ENCODE data around the gene NELL1.

DNA sequence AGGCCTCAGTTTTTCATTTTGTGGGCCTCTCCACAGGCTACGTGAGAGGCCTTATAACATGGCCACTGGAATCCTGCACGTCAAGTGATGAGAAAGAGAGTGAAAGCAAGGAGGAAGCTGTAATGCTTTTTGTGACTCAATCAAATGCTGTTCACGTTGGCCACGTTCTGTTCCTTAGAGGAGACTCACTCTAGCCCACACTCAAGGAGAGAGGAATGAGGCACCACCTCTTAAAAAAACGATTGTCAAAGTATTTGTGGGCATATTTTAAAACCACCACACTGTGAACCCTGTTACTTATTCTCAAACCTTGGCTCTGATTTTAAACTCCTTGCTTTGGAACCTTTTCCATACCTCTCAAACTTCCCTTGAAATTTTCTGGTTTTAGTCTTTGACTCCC is 705.0 kb downstream of the NELL1 start:
- TF ChIP-seq, protein P1, sequence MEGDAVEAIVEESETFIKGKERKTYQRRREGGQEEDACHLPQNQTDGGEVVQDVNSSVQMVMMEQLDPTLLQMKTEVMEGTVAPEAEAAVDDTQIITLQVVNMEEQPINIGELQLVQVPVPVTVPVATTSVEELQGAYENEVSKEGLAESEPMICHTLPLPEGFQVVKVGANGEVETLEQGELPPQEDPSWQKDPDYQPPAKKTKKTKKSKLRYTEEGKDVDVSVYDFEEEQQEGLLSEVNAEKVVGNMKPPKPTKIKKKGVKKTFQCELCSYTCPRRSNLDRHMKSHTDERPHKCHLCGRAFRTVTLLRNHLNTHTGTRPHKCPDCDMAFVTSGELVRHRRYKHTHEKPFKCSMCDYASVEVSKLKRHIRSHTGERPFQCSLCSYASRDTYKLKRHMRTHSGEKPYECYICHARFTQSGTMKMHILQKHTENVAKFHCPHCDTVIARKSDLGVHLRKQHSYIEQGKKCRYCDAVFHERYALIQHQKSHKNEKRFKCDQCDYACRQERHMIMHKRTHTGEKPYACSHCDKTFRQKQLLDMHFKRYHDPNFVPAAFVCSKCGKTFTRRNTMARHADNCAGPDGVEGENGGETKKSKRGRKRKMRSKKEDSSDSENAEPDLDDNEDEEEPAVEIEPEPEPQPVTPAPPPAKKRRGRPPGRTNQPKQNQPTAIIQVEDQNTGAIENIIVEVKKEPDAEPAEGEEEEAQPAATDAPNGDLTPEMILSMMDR (IDR thresholded peaks at IDR 0.05) = no peak
- no peak for TF ChIP-seq POLR2A (IDR thresholded peaks at IDR 0.05)

All from prostate gland (tissue), 2 donors.